Measurements from ENCODE around the gene NOL12. TPM values are rescaled to one million over a fixed set of nuclear protein-coding genes. Genes with fewer than 3 reads are reported as not detected.
A peak's percentile ranks its signal among the peaks of the same experiment; 100 is the strongest.

Gene NOL12
- total RNA-seq, 3 donors from 2014 or later = 28.5 to 45.3 (median 42.6) TPM

DNA sequence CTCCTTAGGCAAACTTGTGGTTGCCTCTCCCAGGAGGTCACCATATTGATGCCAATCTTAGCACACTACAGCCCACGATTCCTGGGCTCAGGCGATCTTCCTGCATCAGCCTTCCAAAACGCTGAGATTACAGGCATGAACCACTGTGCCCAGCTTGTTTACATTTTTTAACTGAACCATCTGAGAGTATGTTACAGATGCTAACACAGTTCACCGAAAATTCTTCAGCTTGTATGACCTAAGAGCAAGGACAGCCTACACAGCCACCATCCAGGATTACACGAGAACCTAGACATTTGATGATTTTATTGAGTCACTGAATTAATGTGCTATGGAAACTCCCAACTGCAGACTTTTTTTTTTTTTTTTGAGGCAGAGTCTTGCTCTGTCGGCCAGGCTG, 16.6 kb upstream of the NOL12 start:
- Histone ChIP-seq H3K36me3 (ENCODE audit: low read depth) (no peaks in the 10 kb centered on the region), H3K9me3 (no peaks in the 10 kb centered on the region), H3K4me1 (ENCODE audit: low read depth) (peaks cover 22% of the 10 kb centered on the region), H3K4me3 (no peak overlapping the region)
- TF ChIP-seq, protein P1, sequence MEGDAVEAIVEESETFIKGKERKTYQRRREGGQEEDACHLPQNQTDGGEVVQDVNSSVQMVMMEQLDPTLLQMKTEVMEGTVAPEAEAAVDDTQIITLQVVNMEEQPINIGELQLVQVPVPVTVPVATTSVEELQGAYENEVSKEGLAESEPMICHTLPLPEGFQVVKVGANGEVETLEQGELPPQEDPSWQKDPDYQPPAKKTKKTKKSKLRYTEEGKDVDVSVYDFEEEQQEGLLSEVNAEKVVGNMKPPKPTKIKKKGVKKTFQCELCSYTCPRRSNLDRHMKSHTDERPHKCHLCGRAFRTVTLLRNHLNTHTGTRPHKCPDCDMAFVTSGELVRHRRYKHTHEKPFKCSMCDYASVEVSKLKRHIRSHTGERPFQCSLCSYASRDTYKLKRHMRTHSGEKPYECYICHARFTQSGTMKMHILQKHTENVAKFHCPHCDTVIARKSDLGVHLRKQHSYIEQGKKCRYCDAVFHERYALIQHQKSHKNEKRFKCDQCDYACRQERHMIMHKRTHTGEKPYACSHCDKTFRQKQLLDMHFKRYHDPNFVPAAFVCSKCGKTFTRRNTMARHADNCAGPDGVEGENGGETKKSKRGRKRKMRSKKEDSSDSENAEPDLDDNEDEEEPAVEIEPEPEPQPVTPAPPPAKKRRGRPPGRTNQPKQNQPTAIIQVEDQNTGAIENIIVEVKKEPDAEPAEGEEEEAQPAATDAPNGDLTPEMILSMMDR (IDR thresholded peaks at IDR 0.05) = no peak
- no peak for DNase-seq
- ATAC-seq = no peak
- intact Hi-C loops (cut with DNase I, micrococcal nuclease) = no loop called here

DNA sequence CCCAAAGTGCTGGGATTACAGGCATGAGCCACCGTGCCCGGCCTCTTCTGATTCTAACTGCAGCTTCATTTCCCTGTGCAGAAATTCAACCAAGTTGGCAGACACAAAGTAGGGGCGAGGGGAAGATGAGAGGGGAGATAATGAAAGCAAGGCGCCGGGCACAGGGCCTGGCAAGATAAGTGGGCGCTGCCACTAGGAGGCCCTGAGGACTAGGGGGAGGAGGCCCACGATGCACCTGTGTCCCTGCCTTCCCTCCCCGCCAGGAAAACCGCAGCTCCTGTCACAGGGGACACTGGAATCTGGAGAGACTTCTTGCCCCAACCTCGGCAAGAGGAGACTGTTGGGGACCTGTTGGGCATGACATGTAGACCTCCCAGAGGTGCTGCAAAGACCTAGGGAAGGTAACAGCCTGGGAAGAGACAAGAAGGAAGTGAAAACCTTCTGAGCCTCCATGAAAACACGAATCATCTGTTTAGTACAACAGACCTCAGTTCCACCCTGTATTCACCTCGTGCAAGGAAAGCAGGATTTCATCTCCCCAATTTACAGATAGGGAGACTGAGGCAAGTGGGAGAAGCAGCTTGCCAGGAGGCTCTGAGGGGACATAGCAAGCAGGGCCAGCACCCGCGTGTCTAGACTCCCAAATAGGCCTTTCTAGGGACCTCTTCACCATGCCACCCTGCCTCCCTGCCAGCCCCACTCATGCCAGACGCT, 13.8 kb upstream of the NOL12 start:
- no peak for ATAC-seq
- no peak overlapping the region for H3K4me3 ChIP-seq
- H3K9me3 ChIP-seq = no peaks in the 10 kb centered on the region
- intact Hi-C loops (cut with DNase I, micrococcal nuclease) = no loop called here
- TF ChIP-seq, protein P1 (IDR thresholded peaks at IDR 0.05) = no peak
- H3K4me1 ChIP-seq (ENCODE audit: low read depth) = peaks cover 40% of the 10 kb centered on the region
- no peak for DNase-seq
- H3K36me3 ChIP-seq (ENCODE audit: low read depth) = peaks cover 2% of the 10 kb centered on the region

DNA sequence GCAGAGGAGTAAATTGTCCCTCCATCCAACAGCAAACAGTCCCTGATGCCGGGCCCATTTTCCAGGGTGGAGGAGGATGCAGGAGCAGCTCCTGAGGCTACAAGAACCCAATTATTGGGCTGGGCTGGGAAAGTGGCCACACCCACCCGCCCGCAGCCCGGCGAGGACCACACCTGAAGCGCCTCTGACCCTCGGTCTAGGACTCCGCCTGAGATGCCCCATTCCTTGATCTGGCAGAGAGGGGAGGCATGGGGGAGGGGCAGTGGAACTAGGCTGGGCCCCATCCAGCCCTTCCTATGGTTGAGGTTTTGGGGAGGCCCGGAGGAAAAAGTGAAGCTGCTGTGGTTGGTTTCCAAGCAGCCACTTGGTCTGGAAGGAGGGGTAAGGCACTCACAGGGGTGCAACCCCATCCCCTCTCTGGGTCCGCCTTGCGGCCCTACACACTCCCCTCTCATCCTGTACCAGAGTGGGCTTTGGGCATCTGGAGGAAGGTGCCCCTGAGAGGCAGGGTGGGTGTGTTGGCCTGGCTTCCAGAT, 13.2 kb upstream of the NOL12 start:
- intact Hi-C loops (cut with DNase I, micrococcal nuclease) = no loop called here
- Histone ChIP-seq H3K36me3 (ENCODE audit: low read depth) (peaks cover 3% of the 10 kb centered on the region), H3K4me3 (no peak overlapping the region), H3K9me3 (no peaks in the 10 kb centered on the region), H3K4me1 (ENCODE audit: low read depth) (peaks cover 44% of the 10 kb centered on the region)
- no peak for ATAC-seq
- DNase-seq = peak in 2 of 3 donors; percentile 38 to 66
- TF ChIP-seq, protein P1 (IDR thresholded peaks at IDR 0.05) = no peak

DNA sequence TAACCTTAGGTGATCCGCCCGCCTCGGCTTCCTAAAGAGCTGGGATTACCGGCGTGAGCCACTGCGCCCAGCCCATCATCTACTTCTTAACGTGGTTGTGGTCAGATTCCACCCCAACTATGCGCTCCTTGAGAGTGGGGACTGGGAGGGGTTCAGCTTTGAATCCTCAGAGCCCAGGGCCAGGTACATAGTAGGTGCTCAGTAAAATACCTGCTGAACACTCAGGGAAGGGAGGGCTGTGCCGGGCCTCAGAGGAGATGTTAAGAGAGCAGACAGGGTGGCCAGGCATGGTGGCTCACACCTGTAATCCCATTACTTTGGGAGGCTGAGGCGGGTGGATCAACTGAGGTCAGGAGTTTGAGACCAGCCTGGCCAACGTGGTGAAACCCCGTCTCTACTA, 11.9 kb upstream of the NOL12 start:
- intact Hi-C loops (cut with DNase I, micrococcal nuclease) = no loop called here
- ATAC-seq (no peak), DNase-seq (no peak)
- peaks cover 3% of the 10 kb centered on the region for H3K36me3 ChIP-seq (ENCODE audit: low read depth)
- TF ChIP-seq, protein P1 (IDR thresholded peaks at IDR 0.05) = no peak
- H3K4me3 ChIP-seq = no peak overlapping the region
- no peaks in the 10 kb centered on the region for H3K9me3 ChIP-seq
- H3K4me1 ChIP-seq (ENCODE audit: low read depth) = peaks cover 44% of the 10 kb centered on the region

DNA sequence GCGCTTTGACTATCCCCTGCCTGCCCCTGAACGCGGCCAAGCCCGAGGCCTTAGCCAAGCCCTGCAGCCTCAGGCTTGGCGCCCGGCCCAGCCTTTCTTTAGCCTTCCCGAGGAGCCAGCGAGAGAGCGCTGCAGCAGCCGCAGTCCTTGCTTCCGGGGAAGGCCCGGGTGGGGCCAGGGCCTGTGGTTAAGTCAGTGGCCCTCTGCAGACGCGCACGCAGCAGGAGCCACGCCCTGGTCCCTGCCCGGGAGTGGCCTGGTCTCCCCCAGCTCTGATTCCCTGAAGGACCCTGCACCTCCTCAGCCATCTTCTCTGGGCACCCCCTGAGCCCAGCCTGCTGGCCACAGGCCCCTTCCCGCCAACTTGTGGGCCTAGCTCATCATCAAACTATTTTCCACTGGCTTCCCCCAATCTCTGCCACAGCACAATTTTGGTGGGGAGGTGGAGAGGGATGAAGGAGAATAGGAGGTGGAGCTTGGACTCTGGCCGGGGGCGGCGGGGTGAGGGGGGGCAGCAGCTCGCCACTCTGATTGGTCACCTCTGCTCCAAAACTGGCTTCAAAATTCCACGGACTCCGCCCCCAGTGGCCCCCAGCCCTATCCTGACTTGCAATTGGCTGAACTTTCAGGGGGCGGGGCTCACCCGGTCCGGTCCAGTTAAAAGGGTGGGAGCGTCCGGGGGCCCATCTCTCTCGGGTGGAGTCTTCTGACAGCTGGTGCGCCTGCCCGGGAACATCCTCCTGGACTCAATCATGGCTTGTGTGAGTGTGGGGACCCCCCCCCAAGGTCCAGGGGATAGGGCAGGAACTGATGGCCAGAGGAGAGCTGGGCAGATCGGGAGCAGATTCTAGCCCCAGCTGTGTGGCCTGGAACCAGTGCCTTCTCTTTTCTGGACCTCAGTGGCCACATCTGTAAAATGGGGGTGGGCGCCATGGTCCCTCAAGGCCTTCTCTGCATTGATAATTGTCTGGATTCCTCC, 10.9 kb upstream of the NOL12 start, which contains the start of gene LGALS1:
Gene LGALS1 (plus strand): TSS at position 686 of the 979 bp plus-strand sequence. CDS start 67 bp downstream, at position 753.
- intact Hi-C loops (cut with DNase I, micrococcal nuclease) = no loop called here
- Histone ChIP-seq H3K4me3 (peak within 1 kb of the TSS; percentile 17), H3K9me3 (no peaks in the 10 kb centered on the region), H3K36me3 (ENCODE audit: low read depth) (peaks cover 3% of the 10 kb centered on the region), H3K4me1 (ENCODE audit: low read depth) (peaks cover 44% of the 10 kb centered on the region)
- DNase-seq = peak; percentile 89 to 96 (median 94)
- TF ChIP-seq, protein P1 (IDR thresholded peaks at IDR 0.05) = peak; percentile 10
- peak; percentile 85 for ATAC-seq
